Measurements from ENCODE around the gene PGGHG.
"Not testable (repeated sequence)": the region's sequence is repeated elsewhere in the genome, so short reads cannot be mapped to it uniquely, and the experiment has no call there.

PGGHG gene

DNA sequence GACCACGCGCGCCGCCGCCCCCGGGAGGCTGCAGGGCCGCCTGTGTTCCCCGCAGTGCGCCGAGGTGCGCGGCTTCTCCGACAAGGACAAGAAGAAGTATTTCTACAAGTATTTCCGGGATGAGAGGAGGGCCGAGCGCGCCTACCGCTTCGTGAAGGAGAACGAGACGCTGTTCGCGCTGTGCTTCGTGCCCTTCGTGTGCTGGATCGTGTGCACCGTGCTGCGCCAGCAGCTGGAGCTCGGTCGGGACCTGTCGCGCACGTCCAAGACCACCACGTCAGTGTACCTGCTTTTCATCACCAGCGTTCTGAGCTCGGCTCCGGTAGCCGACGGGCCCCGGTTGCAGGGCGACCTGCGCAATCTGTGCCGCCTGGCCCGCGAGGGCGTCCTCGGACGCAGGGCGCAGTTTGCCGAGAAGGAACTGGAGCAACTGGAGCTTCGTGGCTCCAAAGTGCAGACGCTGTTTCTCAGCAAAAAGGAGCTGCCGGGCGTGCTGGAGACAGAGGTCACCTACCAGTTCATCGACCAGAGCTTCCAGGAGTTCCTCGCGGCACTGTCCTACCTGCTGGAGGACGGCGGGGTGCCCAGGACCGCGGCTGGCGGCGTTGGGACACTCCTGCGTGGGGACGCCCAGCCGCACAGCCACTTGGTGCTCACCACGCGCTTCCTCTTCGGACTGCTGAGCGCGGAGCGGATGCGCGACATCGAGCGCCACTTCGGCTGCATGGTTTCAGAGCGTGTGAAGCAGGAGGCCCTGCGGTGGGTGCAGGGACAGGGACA lies 8.0 kb upstream of the PGGHG start:
- Histone ChIP-seq H3K36me3 (ENCODE audit: insufficient read depth, low read length) (no peaks in the 10 kb centered on the region), H3K79me2 (ENCODE audit: control insufficient read depth, insufficient read depth, low read length, unreplicated experiment) (no peaks in the 10 kb centered on the region), H3K4me1 (ENCODE audit: control insufficient read depth, insufficient read depth, low read length, unreplicated experiment) (no peaks in the 10 kb centered on the region), H3K27ac (ENCODE audit: low read depth, low read length) (no peak overlapping the region), H3K4me3 (ENCODE audit: low read depth, low read length) (no peak overlapping the region), H2AFZ (ENCODE audit: low read length, unreplicated experiment) (no peak overlapping the region), H3K27me3 (ENCODE audit: insufficient read depth, low read length) (peaks cover 75% of the 10 kb centered on the region)

DNA sequence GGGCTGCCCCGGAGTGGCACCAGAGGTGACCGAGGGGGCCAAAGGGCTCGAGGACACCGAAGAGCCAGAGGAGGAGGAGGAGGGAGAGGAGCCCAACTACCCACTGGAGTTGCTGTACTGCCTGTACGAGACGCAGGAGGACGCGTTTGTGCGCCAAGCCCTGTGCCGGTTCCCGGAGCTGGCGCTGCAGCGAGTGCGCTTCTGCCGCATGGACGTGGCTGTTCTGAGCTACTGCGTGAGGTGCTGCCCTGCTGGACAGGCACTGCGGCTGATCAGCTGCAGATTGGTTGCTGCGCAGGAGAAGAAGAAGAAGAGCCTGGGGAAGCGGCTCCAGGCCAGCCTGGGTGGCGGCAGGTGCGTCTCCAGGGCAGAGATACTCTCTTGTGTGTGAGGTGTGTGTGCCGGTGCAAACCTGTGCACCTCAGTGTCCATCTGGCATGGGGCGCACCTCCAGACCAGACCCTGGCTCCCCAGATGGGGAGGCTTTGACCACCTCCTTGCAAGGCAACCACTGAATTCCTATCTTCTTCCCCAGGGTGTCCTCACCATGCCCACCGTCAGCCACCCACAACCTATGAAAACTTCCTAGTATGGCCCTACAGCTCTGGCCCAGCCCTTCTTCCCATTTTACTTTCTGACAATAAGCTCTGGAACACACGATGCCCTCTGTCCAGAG lies 7.3 kb upstream of the PGGHG start:
- Histone ChIP-seq H3K27me3 (ENCODE audit: insufficient read depth, low read length) (peaks cover 68% of the 10 kb centered on the region), H3K36me3 (ENCODE audit: insufficient read depth, low read length) (no peaks in the 10 kb centered on the region), H3K27ac (ENCODE audit: low read depth, low read length) (no peak overlapping the region), H3K4me1 (ENCODE audit: control insufficient read depth, insufficient read depth, low read length, unreplicated experiment) (no peaks in the 10 kb centered on the region), H3K79me2 (ENCODE audit: control insufficient read depth, insufficient read depth, low read length, unreplicated experiment) (no peaks in the 10 kb centered on the region), H3K4me3 (ENCODE audit: low read depth, low read length) (no peak overlapping the region), H2AFZ (ENCODE audit: low read length, unreplicated experiment) (no peak overlapping the region)

DNA sequence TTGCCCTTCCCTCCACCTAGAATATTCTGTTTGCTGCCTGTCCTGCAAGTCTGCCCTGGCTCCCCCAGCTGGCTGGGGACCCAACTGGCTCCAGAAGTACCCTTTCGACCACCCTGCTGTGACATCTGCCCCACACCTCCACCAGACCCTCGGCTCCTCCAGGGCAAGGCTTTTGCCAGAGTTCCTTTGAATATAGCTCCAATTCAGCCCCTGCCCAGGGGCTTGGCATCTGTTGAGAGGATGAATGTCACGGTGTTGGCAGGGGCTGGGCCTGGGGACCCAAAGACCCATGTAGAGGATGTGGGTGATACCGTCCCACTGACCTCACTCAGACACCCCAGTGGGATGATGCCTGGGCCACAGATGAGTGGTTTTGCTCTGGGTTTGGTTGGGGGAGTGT lies 6.8 kb upstream of the PGGHG start:
- no peak overlapping the region for H3K4me3 ChIP-seq (ENCODE audit: low read depth, low read length)
- no peak overlapping the region for H2AFZ ChIP-seq (ENCODE audit: low read length, unreplicated experiment)
- no peaks in the 10 kb centered on the region for H3K4me1 ChIP-seq (ENCODE audit: control insufficient read depth, insufficient read depth, low read length, unreplicated experiment)
- H3K79me2 ChIP-seq (ENCODE audit: control insufficient read depth, insufficient read depth, low read length, unreplicated experiment), result no peaks in the 10 kb centered on the region
- H3K36me3 ChIP-seq (ENCODE audit: insufficient read depth, low read length), result no peaks in the 10 kb centered on the region
- no peak overlapping the region for H3K27ac ChIP-seq (ENCODE audit: low read depth, low read length)
- H3K27me3 ChIP-seq (ENCODE audit: insufficient read depth, low read length), result peaks cover 65% of the 10 kb centered on the region

DNA sequence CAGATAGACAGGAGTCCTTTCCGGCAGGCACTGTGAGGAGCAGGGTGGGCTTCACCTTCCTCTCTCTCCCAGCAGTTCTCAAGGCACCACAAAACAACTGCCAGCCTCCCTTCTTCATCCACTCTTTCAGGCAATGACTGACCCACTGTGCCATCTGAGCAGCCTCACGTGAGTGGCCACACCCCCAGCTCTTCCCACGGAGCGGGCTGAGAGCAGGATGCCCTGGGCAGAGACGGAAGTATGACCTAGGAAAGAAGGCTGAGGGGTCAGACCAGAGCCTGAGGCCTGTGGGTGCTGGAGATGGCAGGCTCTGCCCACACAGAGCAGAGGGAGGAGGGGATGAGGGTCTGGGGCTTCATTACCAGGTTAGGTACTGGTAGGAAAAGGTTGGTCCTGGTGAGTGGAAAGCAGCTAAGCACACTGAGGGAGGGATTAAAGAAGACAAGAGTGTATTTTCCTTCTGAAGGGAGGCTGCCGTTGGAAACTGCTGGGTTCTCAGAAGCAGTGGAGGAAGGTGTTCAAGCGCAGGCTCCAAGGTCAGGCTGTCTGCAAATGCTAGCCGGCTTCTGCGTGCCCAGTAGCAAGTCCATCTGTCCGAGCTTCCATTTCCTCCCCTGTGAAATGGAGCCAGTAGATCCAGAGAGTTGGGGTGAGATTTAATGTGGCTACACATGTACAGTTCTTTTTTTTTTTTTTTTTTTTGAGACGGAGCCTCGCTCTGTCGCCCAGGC lies 6.1 kb upstream of the PGGHG start:
- H3K27ac ChIP-seq (ENCODE audit: low read depth, low read length), result no peak overlapping the region
- no peaks in the 10 kb centered on the region for H3K4me1 ChIP-seq (ENCODE audit: control insufficient read depth, insufficient read depth, low read length, unreplicated experiment)
- H3K4me3 ChIP-seq (ENCODE audit: low read depth, low read length), result no peak overlapping the region
- no peak overlapping the region for H2AFZ ChIP-seq (ENCODE audit: low read length, unreplicated experiment)
- no peaks in the 10 kb centered on the region for H3K79me2 ChIP-seq (ENCODE audit: control insufficient read depth, insufficient read depth, low read length, unreplicated experiment)
- H3K36me3 ChIP-seq (ENCODE audit: insufficient read depth, low read length), result no peaks in the 10 kb centered on the region
- peaks cover 62% of the 10 kb centered on the region for H3K27me3 ChIP-seq (ENCODE audit: insufficient read depth, low read length)

DNA sequence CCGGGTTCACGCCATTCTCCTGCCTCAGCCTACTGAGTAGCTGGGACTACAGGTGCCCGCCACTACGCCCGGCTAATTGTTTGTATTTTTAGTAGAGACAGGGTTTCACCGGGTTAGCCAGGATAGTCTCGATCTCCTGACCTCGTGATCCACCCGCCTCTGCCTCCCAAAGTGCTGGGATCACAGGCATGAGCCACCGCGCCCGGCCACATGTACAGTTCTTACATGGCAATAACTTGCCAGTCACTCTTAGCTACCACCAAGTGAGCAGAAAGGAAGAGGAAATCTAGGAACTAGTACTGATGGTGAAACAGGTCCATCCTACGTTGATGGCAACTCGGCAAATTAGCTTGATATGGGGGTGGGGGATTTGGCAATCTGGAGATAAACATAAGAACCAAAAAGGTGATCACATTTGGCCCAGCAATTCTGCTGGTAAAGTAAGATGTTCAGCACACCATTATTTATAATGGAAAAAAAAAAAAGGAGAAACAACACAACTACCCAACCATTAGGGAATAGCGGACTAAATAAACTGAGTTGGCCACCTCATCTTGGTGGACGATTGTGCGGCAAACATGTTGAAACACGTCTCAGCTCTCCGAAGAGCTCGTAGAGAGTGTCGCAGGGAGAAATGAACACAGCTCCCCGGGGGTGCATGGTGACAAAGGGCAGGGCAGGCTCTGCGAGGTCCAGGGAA lies 5.4 kb upstream of the PGGHG start:
- H3K79me2 ChIP-seq (ENCODE audit: control insufficient read depth, insufficient read depth, low read length, unreplicated experiment), result no peaks in the 10 kb centered on the region
- no peaks in the 10 kb centered on the region for H3K4me1 ChIP-seq (ENCODE audit: control insufficient read depth, insufficient read depth, low read length, unreplicated experiment)
- no peak overlapping the region for H2AFZ ChIP-seq (ENCODE audit: low read length, unreplicated experiment)
- no peak overlapping the region for H3K4me3 ChIP-seq (ENCODE audit: low read depth, low read length)
- peaks cover 58% of the 10 kb centered on the region for H3K27me3 ChIP-seq (ENCODE audit: insufficient read depth, low read length)
- H3K36me3 ChIP-seq (ENCODE audit: insufficient read depth, low read length), result no peaks in the 10 kb centered on the region
- H3K27ac ChIP-seq (ENCODE audit: low read depth, low read length), result no peak overlapping the region

DNA sequence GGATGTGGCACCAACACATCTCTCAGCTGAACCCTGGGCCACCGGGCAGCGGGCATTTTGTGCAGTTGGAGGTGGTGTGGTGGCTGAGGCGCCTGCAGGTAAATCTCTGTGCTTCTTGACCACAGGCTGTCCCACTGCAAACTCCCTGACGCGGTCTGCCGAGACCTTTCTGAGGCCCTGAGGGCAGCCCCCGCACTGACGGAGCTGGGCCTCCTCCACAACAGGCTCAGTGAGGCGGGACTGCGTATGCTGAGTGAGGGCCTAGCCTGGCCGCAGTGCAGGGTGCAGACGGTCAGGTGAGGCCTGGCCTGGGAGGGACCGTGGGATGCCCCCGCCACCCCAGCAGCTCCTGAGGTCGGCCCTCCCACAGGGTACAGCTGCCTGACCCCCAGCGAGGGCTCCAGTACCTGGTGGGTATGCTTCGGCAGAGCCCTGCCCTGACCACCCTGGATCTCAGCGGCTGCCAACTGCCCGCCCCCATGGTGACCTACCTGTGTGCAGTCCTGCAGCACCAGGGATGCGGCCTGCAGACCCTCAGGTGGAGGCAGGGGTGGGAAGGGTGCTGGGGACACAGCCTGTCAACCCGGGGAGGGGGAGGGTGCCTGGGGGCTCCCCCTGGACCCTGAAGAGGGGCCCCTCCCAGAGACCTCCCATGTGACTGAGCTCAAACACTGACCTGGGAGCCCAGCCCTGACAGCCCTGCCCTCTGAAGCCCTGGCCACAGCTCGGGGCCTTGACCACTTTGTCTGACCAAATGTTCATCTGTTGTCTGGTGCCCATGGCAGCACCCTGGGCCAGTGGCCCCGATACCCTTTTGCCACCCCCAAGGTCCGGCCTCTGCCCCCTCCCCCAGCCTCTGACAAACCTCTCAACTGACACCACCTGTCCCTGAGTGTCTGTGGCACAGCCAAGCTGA lies 4.6 kb upstream of the PGGHG start:
- H3K27ac ChIP-seq (ENCODE audit: low read depth, low read length), result no peak overlapping the region

DNA sequence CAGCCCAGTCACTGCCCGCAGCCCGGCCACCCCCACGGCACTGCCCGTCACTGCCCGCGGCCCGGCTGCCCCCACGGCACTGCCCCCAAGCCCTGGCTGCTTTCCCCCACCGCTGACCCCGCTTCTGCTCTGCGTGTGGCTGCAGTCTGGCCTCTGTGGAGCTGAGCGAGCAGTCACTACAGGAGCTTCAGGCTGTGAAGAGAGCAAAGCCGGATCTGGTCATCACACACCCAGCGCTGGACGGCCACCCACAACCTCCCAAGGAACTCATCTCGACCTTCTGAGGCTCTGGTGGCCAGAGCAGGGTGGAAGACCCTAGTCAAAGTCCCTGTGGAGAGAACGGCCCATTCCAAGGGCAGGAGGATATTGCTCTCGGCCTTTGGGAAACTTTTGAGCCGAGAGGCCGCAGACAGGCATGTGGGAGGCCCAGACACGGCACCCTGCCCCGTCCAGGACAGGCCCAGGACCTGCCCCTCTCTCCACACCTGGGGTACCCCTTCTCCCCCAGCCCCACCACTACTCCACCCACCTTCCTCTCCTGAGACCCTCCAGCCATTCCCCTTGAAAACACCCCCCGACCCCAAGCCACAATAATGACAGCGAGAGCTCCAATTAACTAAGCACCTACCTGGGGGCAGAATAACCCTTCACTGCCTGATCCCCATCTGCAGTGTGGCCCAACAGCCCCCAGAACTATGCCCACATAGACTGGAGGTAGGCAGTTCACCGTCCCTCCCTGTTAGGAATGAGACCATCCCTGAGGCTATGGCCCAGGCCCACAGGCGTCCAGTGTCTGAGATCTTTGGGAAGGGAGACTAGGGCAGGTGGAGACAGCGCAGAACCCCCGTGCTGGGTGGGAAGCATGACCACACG lies 3.7 kb upstream of the PGGHG start:
- no peaks in the 10 kb centered on the region for H3K79me2 ChIP-seq (ENCODE audit: control insufficient read depth, insufficient read depth, low read length, unreplicated experiment)
- peaks cover 41% of the 10 kb centered on the region for H3K27me3 ChIP-seq (ENCODE audit: insufficient read depth, low read length)
- peaks cover 3% of the 10 kb centered on the region for H3K4me1 ChIP-seq (ENCODE audit: control insufficient read depth, insufficient read depth, low read length, unreplicated experiment)
- H3K4me3 ChIP-seq (ENCODE audit: low read depth, low read length), result no peak overlapping the region
- no peak overlapping the region for H3K27ac ChIP-seq (ENCODE audit: low read depth, low read length)
- H2AFZ ChIP-seq (ENCODE audit: low read length, unreplicated experiment), result no peak overlapping the region
- no peaks in the 10 kb centered on the region for H3K36me3 ChIP-seq (ENCODE audit: insufficient read depth, low read length)

More for the DNA sequence above, 4.6 kb upstream of the PGGHG start:
- no peak overlapping the region for H2AFZ ChIP-seq (ENCODE audit: low read length, unreplicated experiment)
- H3K27me3 ChIP-seq (ENCODE audit: insufficient read depth, low read length), result peaks cover 50% of the 10 kb centered on the region
- H3K4me3 ChIP-seq (ENCODE audit: low read depth, low read length), result no peak overlapping the region
- H3K4me1 ChIP-seq (ENCODE audit: control insufficient read depth, insufficient read depth, low read length, unreplicated experiment), result no peaks in the 10 kb centered on the region
- H3K36me3 ChIP-seq (ENCODE audit: insufficient read depth, low read length), result no peaks in the 10 kb centered on the region
- H3K79me2 ChIP-seq (ENCODE audit: control insufficient read depth, insufficient read depth, low read length, unreplicated experiment), result no peaks in the 10 kb centered on the region

DNA sequence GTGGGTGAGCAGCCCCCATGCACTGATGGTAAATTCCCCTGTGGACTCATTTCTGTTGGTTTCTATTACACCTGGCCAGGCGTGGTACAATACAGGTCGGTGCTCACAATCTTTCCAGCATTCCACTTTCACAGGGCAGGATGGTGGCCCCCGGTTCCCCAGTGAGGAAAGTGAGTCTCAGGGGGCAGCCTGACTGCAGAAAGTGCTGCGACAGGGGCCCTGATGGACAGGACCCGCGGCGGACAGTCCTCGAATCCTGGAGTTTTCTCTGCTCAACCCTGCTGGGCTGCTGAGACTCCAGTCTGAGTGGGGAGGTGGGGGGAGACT lies 3.1 kb upstream of the PGGHG start:
- Histone ChIP-seq H3K4me1 (ENCODE audit: control insufficient read depth, insufficient read depth, low read length, unreplicated experiment) (peaks cover 3% of the 10 kb centered on the region), H3K4me3 (ENCODE audit: low read depth, low read length) (no peak overlapping the region), H3K79me2 (ENCODE audit: control insufficient read depth, insufficient read depth, low read length, unreplicated experiment) (no peaks in the 10 kb centered on the region), H2AFZ (ENCODE audit: low read length, unreplicated experiment) (no peak overlapping the region), H3K27me3 (ENCODE audit: insufficient read depth, low read length) (peaks cover 35% of the 10 kb centered on the region), H3K27ac (ENCODE audit: low read depth, low read length) (no peak overlapping the region), H3K36me3 (ENCODE audit: insufficient read depth, low read length) (no peaks in the 10 kb centered on the region)

DNA sequence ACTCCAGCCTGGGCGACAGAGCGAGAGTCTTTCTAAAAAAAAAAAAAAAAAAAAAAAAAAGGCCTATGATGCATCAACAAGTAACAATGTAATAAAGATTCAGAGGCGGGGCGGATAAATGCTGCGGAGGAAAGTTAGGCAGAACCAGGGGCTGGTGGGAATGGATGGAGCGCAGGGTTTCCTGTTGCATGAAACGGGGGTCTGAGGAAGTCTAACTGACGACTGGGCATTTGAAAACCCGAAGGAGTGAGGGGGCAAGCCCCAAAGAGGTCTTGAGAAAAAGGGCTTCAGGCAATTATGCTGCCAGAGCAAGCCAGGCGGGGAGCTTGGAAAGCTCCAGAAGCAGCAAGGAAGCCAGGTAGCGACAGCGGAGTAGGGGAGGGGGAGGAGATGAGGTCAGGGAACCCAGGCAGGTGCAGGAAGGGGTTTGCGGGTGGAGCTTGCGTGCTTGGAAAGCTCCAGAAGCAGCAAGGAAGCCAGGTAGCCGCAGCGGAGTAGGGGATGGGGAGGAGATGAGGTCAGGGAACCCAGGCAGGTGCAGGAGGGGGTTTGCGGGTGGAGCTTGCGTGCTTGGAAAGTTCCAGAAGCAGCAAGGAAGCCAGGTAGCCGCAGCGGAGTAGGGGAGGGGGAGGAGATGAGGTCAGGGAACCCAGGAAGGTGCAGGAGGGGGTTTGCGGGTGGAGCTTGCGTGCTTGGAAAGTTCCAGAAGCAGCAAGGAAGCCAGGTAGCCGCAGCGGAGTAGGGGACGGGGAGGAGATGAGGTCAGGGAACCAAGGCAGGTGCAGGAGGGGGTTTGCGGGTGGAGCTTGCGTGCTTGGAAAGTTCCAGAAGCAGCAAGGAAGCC lies 1.7 kb upstream of the PGGHG start:
- H3K4me3 ChIP-seq (ENCODE audit: low read depth, low read length); H3K79me2 ChIP-seq (ENCODE audit: control insufficient read depth, insufficient read depth, low read length, unreplicated experiment); H3K36me3 ChIP-seq (ENCODE audit: insufficient read depth, low read length); H3K4me1 ChIP-seq (ENCODE audit: control insufficient read depth, insufficient read depth, low read length, unreplicated experiment); H3K27ac ChIP-seq (ENCODE audit: low read depth, low read length); H2AFZ ChIP-seq (ENCODE audit: low read length, unreplicated experiment): not testable (repeated sequence)
- H3K27me3 ChIP-seq (ENCODE audit: insufficient read depth, low read length), result peaks cover 22% of the 10 kb centered on the region
